ENCODE measurements around the gene MALAT1.

GRCh38 chr11:65537620-65538231, 38.9 kb downstream of the MALAT1 start:
- no peak for TF ChIP-seq CTCF (IDR thresholded peaks at IDR 0.05)
- TF ChIP-seq POLR2A (IDR thresholded peaks at IDR 0.05) = no peak
- no peak for TF ChIP-seq EP300 (IDR thresholded peaks at IDR 0.05)

Data from upper lobe of left lung (tissue), 4 donors.